ENCODE results near the gene EMP1.

The EMP1 gene

GRCh38 chr12:13173012-13173932, 23.3 kb upstream of the EMP1 start:
- peak; percentile 96 for DNase-seq (ENCODE audit: low spot score)

GRCh38 chr12:13175499-13175898, 21.0 kb upstream of the EMP1 start:
- peak; percentile 88 for DNase-seq (ENCODE audit: low spot score)

GRCh38 chr12:13176256-13176655, 20.3 kb upstream of the EMP1 start:
- DNase-seq (ENCODE audit: low spot score), result peak; percentile 80

GRCh38 chr12:13177373-13177772, 19.2 kb upstream of the EMP1 start:
- peak; percentile 77 for DNase-seq (ENCODE audit: low spot score)

GRCh38 chr12:13177906-13178305, 18.6 kb upstream of the EMP1 start:
- DNase-seq (ENCODE audit: low spot score), result no peak

- DNase-seq (ENCODE audit: low spot score), result no peak
Observed at GRCh38 chr12:13178568-13179210, 17.8 kb upstream of the EMP1 start.

GRCh38 chr12:13179211-13180074, 17.1 kb upstream of the EMP1 start:
- DNase-seq (ENCODE audit: low spot score), result peak; percentile 91

- no peak for DNase-seq (ENCODE audit: low spot score)
Observed at GRCh38 chr12:13181375-13182070, 15.0 kb upstream of the EMP1 start.

GRCh38 chr12:13182881-13183280, 13.6 kb upstream of the EMP1 start:
- no peak for DNase-seq (ENCODE audit: low spot score)

GRCh38 chr12:13183620-13184019, 12.9 kb upstream of the EMP1 start:
- DNase-seq (ENCODE audit: low spot score), result peak; percentile 58

- DNase-seq (ENCODE audit: low spot score), result no peak
Observed at GRCh38 chr12:13186302-13186701, 10.2 kb upstream of the EMP1 start.

- DNase-seq (ENCODE audit: low spot score), result peak; percentile 92
Observed at GRCh38 chr12:13187399-13187798, 9.1 kb upstream of the EMP1 start.

- no peak for DNase-seq (ENCODE audit: low spot score)
Observed at GRCh38 chr12:13189264-13189663, 7.3 kb upstream of the EMP1 start.

GRCh38 chr12:13190275-13190674, 6.3 kb upstream of the EMP1 start:
- DNase-seq (ENCODE audit: low spot score), result no peak

GRCh38 chr12:13192719-13193118, 3.8 kb upstream of the EMP1 start:
- no peak for DNase-seq (ENCODE audit: low spot score)

GRCh38 chr12:13193505-13194231, 2.9 kb upstream of the EMP1 start:
- DNase-seq (ENCODE audit: low spot score), result no peak

- peak; percentile 70 for DNase-seq (ENCODE audit: low spot score)
Observed at GRCh38 chr12:13194401-13195110, 2.0 kb upstream of the EMP1 start.

GRCh38 chr12:13195250-13195649, 1.3 kb upstream of the EMP1 start:
- DNase-seq (ENCODE audit: low spot score), result peak; percentile 72

GRCh38 chr12:13195785-13196129, 769 bp upstream of the EMP1 start:
- DNase-seq (ENCODE audit: low spot score), result peak; percentile 56

GRCh38 chr12:13197032-13197431, 506 bp downstream of the EMP1 start:
- DNase-seq (ENCODE audit: low spot score), result no peak

Data from kidney tubule cell (primary cell).